OCI-LY1 (cell line): Measurements from ENCODE around the gene HMG20B.

Source experiments
- H2AFZ ChIP-seq: fragments of 200-600 bp; sonication (generic), shearing (Covaris generic); 2 replicates; pipeline ENCODE4 v1.6.0; 2014; ENCODE audit warnings: antibody characterized with exemption, mild to moderate bottlenecking, low read length
- H3F3A ChIP-seq: fragments of 200-600 bp; sonication (generic), shearing (Covaris generic); 2 replicates; pipeline ENCODE4 v1.6.0; 2014; ENCODE audit warnings: mild to moderate bottlenecking, antibody characterized with exemption, low read length, moderate library complexity; ENCODE audit not compliant: insufficient read depth
- H3K27ac ChIP-seq: fragments of 200-600 bp; sonication (generic); 2 replicates; pipeline ENCODE4 v1.5.1; 2014; ENCODE audit warnings: low read length, mixed run types, mild to moderate bottlenecking, low read depth; ENCODE audit not compliant: poor library complexity, severe bottlenecking
- H3K27me3 ChIP-seq: fragments of 200-600 bp; sonication (generic); 2 replicates; pipeline ENCODE4 v1.6.0; 2014; ENCODE audit warnings: antibody characterized with exemption, mild to moderate bottlenecking, low read length, moderate library complexity; ENCODE audit not compliant: insufficient read depth
- H3K36me3 ChIP-seq: fragments of 200-600 bp; sonication (generic); 2 replicates; pipeline ENCODE4 v1.6.1; 2014; ENCODE audit warnings: mild to moderate bottlenecking, antibody characterized with exemption, low read length, moderate library complexity, mixed read lengths; ENCODE audit not compliant: insufficient read depth
- H3K4me1 ChIP-seq: fragments of 200-600 bp; sonication (generic); 2 replicates; pipeline ENCODE4 v1.5.1; 2014; ENCODE audit warnings: mild to moderate bottlenecking, low read length, moderate library complexity; ENCODE audit not compliant: insufficient read depth, severe bottlenecking
- H3K4me2 ChIP-seq: fragments of 200-600 bp; sonication (generic), shearing (Covaris generic); 2 replicates; pipeline ENCODE4 v1.6.1; 2014; ENCODE audit warnings: low read length
- H3K4me3 ChIP-seq: fragments of 200-600 bp; sonication (generic); 2 replicates; pipeline ENCODE4 v1.5.1; 2014; ENCODE audit warnings: low read length, low read depth, mild to moderate bottlenecking, mixed read lengths; ENCODE audit not compliant: poor library complexity, severe bottlenecking
- H3K79me2 ChIP-seq: fragments of 200-600 bp; shearing (Covaris generic); 2 replicates; pipeline ENCODE4 v1.6.1; 2016; ENCODE audit warnings: mixed run types, low read length, mixed read lengths; ENCODE audit not compliant: insufficient read depth
- H3K9ac ChIP-seq: fragments of 200-600 bp; sonication (generic), shearing (Covaris generic); 2 replicates; pipeline ENCODE4 v1.6.1; 2014; ENCODE audit warnings: mild to moderate bottlenecking, low read length, mixed read lengths
- H3K9me2 ChIP-seq: fragments of 200-600 bp; sonication (generic), shearing (Covaris generic); 2 replicates; pipeline ENCODE4 v1.6.1; 2014; ENCODE audit warnings: low read depth, mild to moderate bottlenecking, low read length, mixed read lengths
- H3K9me3 ChIP-seq: fragments of 200-600 bp; shearing (Covaris generic); 2 replicates; pipeline ENCODE4 v1.6.1; 2014; ENCODE audit warnings: low read length, mixed read lengths
- H4K20me1 ChIP-seq: fragments of 200-600 bp; sonication (generic), shearing (Covaris generic); 2 replicates; pipeline ENCODE4 v1.6.0; 2016; ENCODE audit warnings: mild to moderate bottlenecking, low read length; ENCODE audit not compliant: insufficient read depth
- EZH2 ChIP-seq: fragments of 200-600 bp; sonication (generic), shearing (Covaris generic); IDR thresholded peaks from 2 replicates; pipeline ENCODE4 v1.8.0; 2017; ENCODE audit warnings: borderline replicate concordance, mixed run types, mild to moderate bottlenecking, antibody characterized with exemption, low read length, moderate library complexity, mixed read lengths
- TF ChIP-seq, protein P1 (sequence below): fragments of 200-600 bp; sonication (generic), shearing (Covaris generic); IDR thresholded peaks from 2 replicates; pipeline ENCODE4 v1.5.1; 2017; ENCODE audit warnings: mild to moderate bottlenecking, antibody characterized with exemption, low read length, moderate library complexity, mixed read lengths

HMG20B gene

DNA sequence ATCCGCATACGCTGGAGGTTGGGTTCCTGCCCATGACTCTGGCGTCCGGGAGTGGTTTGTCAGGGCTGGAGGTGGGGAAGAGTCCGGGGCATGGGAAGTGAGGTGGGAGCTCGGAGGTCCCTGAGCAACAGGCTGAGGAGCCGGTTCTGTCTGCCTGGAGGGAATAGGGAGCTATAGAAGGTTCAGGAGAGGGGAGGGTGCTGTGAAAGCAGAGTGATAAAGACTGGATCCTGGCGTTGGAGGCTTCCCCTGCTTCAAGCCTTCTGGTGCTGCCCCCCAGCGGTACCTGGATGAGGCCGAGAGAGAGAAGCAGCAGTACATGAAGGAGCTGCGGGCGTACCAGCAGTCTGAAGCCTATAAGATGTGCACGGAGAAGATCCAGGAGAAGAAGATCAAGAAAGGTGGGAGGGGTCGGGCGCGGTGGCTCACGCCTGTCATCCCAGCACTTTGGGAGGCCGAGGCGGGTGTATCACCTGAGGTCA lies 2.6 kb downstream of the HMG20B start:
- Histone ChIP-seq H3K4me1 (peaks cover 21% of the 10 kb centered on the region), H3K27ac (no peak overlapping the region), H3K4me2 (no peak overlapping the region), H4K20me1 (no peaks in the 10 kb centered on the region), H3K27me3 (no peaks in the 10 kb centered on the region), H3K79me2 (no peaks in the 10 kb centered on the region), H3K9me3 (no peaks in the 10 kb centered on the region), H3K9me2 (no peaks in the 10 kb centered on the region), H3K9ac (no peak overlapping the region), H3K4me3 (no peak overlapping the region), H3K36me3 (peaks cover 18% of the 10 kb centered on the region), H2AFZ (no peak overlapping the region), H3F3A (0 out of 2 replicates have a peak, but pooled peaks cover 3% of the 10 kb centered on the region)
- TF ChIP-seq EZH2: no peak
- TF ChIP-seq, protein P1, sequence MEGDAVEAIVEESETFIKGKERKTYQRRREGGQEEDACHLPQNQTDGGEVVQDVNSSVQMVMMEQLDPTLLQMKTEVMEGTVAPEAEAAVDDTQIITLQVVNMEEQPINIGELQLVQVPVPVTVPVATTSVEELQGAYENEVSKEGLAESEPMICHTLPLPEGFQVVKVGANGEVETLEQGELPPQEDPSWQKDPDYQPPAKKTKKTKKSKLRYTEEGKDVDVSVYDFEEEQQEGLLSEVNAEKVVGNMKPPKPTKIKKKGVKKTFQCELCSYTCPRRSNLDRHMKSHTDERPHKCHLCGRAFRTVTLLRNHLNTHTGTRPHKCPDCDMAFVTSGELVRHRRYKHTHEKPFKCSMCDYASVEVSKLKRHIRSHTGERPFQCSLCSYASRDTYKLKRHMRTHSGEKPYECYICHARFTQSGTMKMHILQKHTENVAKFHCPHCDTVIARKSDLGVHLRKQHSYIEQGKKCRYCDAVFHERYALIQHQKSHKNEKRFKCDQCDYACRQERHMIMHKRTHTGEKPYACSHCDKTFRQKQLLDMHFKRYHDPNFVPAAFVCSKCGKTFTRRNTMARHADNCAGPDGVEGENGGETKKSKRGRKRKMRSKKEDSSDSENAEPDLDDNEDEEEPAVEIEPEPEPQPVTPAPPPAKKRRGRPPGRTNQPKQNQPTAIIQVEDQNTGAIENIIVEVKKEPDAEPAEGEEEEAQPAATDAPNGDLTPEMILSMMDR: peak; percentile 80

DNA sequence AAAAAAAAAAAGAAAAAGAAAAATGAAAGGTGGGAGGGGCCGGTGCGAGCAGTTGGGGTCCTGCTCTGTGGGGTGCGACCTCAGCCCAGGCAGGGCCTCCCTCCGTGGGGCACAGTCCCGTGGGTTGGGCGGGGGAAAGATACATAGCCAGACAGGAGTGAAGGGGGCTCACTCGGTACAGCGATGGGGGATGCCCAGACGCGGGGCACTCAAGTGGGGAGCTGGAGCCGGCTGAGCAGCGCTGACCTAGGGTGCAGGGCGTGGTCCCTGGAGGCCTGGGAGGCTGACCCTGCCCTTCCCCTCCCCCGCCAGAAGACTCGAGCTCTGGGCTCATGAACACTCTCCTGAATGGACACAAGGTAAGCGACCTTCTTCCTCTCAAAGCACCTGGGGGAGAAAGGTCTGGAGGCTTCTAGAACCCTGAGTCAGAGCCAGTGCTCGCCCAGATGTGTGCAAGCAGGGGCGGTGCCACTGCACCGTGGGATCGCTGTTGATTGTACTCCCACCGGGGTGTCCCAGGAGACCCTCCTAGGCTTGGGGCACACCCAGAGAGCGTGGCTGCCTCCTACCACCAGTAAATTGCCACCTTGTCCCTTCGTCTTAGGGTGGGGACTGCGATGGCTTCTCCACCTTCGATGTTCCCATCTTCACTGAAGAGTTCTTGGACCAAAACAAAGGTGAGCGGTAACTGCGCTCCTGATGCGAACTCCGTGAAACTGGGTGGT lies 3.4 kb downstream of the HMG20B start:
- H4K20me1 ChIP-seq: no peaks in the 10 kb centered on the region
- H3K4me1 ChIP-seq: peaks cover 21% of the 10 kb centered on the region
- no peaks in the 10 kb centered on the region for H3K9me3 ChIP-seq
- H3K4me2 ChIP-seq: peak overlapping the region; percentile 99
- H2AFZ ChIP-seq: no peak overlapping the region
- no peaks in the 10 kb centered on the region for H3K79me2 ChIP-seq
- peak overlapping the region; percentile 65 for H3K9ac ChIP-seq
- peak overlapping the region; percentile 63 for H3K4me3 ChIP-seq
- H3K36me3 ChIP-seq: peaks cover 18% of the 10 kb centered on the region
- peak overlapping the region; percentile 20 for H3K27ac ChIP-seq
- TF ChIP-seq EZH2: no peak
- TF ChIP-seq, protein P1: no peak
- no peaks in the 10 kb centered on the region for H3K27me3 ChIP-seq
- no peaks in the 10 kb centered on the region for H3K9me2 ChIP-seq
- H3F3A ChIP-seq: 0 out of 2 replicates have a peak, but pooled peaks cover 3% of the 10 kb centered on the region

DNA sequence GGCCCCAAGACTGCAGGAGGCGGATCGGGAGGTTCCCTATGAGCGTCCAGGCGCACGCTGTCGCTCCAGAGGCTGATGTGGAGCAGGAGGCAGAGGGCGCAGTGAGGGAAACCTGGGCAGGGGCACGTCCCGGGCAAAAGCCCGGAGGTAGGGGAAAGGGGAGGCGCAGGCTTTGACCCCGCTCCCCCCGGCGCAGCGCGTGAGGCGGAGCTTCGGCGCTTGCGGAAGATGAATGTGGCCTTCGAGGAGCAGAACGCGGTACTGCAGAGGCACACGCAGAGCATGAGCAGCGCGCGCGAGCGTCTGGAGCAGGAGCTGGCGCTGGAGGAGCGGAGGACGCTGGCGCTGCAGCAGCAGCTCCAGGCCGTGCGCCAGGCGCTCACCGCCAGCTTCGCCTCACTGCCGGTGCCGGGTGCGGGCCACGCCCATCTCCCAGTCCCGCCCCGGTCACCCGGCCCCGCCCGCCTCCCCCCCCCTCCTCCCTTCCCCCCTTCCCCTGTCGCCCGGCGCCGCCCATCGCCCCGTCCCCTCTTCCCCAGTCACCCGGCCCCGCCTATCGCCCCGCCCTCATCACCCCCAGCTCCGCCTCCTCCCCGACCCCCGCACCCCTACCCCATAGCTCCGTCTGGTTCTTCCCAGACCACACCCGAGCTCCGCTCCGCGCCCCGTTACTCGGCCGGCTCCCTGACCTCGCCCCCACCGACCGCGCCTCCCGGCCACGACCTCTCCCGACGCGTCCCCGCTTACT lies 4.1 kb downstream of the HMG20B start:
- Histone ChIP-seq H4K20me1 (no peaks in the 10 kb centered on the region), H3K4me2 (peak overlapping the region; percentile 99), H2AFZ (no peak overlapping the region), H3K36me3 (peaks cover 18% of the 10 kb centered on the region), H3K4me3 (peak overlapping the region; percentile 63), H3K9ac (peak overlapping the region; percentile 65), H3K27ac (peak overlapping the region; percentile 20), H3K79me2 (no peaks in the 10 kb centered on the region), H3K27me3 (no peaks in the 10 kb centered on the region), H3K9me3 (no peaks in the 10 kb centered on the region), H3K9me2 (no peaks in the 10 kb centered on the region), H3F3A (0 out of 2 replicates have a peak, but pooled peaks cover 3% of the 10 kb centered on the region), H3K4me1 (peaks cover 20% of the 10 kb centered on the region)
- TF ChIP-seq, protein P1: no peak
- TF ChIP-seq EZH2: no peak
